OCI-LY7 (cell line): ENCODE data around the gene EPN1.

Experiments used
- EZH2phosphoT487 ChIP-seq: fragments of 200-600 bp; sonication (generic); IDR thresholded peaks from 2 replicates; pipeline ENCODE4 v1.6.1; 2018; ENCODE audit warnings: low read depth, borderline replicate concordance, mild to moderate bottlenecking, mixed run types, antibody characterized with exemption, low read length, moderate library complexity, mixed read lengths
- TF ChIP-seq, protein P1 (sequence below): fragments of 200-600 bp; sonication (generic); conservative IDR thresholded peaks from 2 replicates; pipeline ENCODE4 v1.5.1; 2014; ENCODE audit warnings: mild to moderate bottlenecking, antibody characterized with exemption, low read length, moderate library complexity, mixed read lengths

DNA sequence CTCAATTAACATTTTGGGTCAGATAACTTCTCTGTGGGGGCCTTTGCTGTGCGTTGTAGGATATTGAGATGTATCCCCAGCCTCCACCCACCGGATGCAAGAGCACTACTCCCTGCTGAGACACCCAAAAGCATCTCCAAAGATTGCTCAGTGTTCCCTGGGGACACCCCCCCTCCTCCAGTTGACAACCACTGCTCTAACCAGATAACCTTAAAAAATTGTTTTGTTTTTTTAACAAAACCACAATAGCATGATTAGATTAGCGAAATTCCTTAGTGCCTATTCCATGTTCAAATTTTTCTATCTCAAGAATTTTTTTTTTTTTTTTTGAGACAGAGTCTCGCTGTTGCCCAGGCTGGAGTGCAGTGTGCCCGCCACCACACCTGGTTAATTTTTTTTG is 2.6 kb upstream of the EPN1 start:
- TF ChIP-seq, protein P1, sequence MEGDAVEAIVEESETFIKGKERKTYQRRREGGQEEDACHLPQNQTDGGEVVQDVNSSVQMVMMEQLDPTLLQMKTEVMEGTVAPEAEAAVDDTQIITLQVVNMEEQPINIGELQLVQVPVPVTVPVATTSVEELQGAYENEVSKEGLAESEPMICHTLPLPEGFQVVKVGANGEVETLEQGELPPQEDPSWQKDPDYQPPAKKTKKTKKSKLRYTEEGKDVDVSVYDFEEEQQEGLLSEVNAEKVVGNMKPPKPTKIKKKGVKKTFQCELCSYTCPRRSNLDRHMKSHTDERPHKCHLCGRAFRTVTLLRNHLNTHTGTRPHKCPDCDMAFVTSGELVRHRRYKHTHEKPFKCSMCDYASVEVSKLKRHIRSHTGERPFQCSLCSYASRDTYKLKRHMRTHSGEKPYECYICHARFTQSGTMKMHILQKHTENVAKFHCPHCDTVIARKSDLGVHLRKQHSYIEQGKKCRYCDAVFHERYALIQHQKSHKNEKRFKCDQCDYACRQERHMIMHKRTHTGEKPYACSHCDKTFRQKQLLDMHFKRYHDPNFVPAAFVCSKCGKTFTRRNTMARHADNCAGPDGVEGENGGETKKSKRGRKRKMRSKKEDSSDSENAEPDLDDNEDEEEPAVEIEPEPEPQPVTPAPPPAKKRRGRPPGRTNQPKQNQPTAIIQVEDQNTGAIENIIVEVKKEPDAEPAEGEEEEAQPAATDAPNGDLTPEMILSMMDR, result no peak
- no peak for TF ChIP-seq EZH2phosphoT487
